Dendritic cell treated with granulocyte-macrophage colony-stimulating factor and Interleukin-4, amounts not matched to agents 40 ng/mL and 50 ng/mL, for 4 days (primary cell): ENCODE results near the gene ZBTB8A.
"Not testable (repeated sequence)": the region's sequence is repeated elsewhere in the genome, so short reads cannot be mapped to it uniquely, and the experiment has no call there.

Source experiments
- H3K27ac Mint-ChIP-seq: one replicate; pipeline ENCODE4 v1.8.0; 2022; ENCODE audit warnings: mild to moderate bottlenecking, mixed read lengths
- H3K27me3 Mint-ChIP-seq: one replicate; pipeline ENCODE4 v1.8.0; 2022; ENCODE audit warnings: mild to moderate bottlenecking, mixed read lengths
- H3K36me3 Mint-ChIP-seq: one replicate; pipeline ENCODE4 v1.8.0; 2022; ENCODE audit warnings: low read depth, mixed read lengths
- H3K4me1 Mint-ChIP-seq: one replicate; pipeline ENCODE4 v1.8.0; 2022; ENCODE audit warnings: low read depth, mixed read lengths
- H3K4me3 Mint-ChIP-seq: one replicate; pipeline ENCODE4 v1.8.0; 2022; ENCODE audit warnings: mild to moderate bottlenecking, moderate library complexity, mixed read lengths
- H3K9me3 Mint-ChIP-seq: one replicate; pipeline ENCODE4 v1.8.0; 2022; ENCODE audit warnings: mixed read lengths
- intact Hi-C: fragments of 100-400 bp; cut with micrococcal nuclease; formaldehyde crosslinking; loops from one replicate; pipeline ENCODE4 v1.15.0; 2022

ZBTB8A gene

DNA sequence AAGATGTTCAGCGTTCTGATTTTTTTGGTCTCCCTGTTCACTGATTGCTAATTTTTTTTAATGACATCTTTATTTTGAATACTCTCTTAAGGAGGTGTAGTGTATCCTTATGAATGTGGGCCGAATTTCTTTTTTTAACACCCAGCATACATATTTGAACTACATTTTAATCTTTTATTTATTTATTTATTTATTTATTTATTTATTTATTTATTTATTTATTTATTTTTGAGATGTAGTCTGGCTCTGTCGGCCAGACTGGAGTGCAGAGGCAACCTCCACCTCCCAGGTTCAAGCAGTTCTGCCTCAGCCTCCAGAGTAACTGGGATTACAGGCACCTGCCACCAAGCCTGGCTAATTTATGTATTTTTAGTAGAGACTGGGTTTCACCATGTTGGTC lies 15.1 kb downstream of the ZBTB8A start:
- Mint-ChIP-seq H3K9me3 (no peaks in the 10 kb centered on the region), H3K36me3 (no peaks in the 10 kb centered on the region), H3K4me3 (no peak overlapping the region), H3K27ac (no peak overlapping the region), H3K27me3 (no peaks in the 10 kb centered on the region), H3K4me1 (no peaks in the 10 kb centered on the region)
- intact Hi-C loops: no loop called here

DNA sequence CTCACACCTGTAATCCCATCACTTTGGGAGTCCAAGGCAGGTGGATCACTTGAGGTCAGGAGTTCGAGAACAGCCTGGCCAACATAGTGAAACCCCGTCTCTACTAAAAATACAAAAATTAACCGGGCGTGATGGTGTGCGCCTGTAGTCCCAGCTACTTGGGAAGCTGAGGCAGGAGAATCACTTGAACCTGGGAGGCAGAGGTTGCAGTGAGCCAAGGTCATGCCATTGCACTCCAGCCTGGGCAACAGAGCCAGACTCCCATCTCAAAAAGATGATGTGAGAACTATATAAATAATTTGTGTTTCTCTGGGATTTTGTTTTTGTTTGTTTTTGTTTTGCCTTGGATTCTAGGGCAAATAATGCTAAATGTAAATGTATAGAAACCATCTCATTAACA lies 17.8 kb downstream of the ZBTB8A start:
- H3K27me3 Mint-ChIP-seq, H3K4me1 Mint-ChIP-seq, H3K27ac Mint-ChIP-seq, intact Hi-C loops, H3K9me3 Mint-ChIP-seq, H3K4me3 Mint-ChIP-seq, H3K36me3 Mint-ChIP-seq: not testable (repeated sequence)

DNA sequence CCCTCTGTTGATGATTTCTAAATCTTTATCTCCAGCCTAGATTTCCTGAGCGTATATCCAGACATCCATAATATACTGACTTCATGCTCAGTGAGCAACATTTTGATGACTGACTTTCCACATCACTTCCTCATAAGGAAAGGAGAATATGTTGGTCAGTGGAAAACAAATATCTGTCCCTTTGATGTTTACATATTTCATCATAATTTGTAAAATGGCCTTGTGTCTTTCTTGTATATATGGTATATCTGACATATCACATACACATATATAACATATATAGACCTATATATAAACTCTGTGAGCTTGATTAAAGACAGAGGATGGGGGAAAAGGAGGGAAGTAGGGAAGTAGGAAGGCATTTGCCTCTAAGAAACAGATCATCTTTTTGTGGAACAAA lies 18.6 kb downstream of the ZBTB8A start:
- no peaks in the 10 kb centered on the region for H3K4me1 Mint-ChIP-seq
- no peaks in the 10 kb centered on the region for H3K9me3 Mint-ChIP-seq
- H3K27me3 Mint-ChIP-seq: no peaks in the 10 kb centered on the region
- no peak overlapping the region for H3K27ac Mint-ChIP-seq
- intact Hi-C loops: no loop called here
- no peak overlapping the region for H3K4me3 Mint-ChIP-seq
- H3K36me3 Mint-ChIP-seq: no peaks in the 10 kb centered on the region

DNA sequence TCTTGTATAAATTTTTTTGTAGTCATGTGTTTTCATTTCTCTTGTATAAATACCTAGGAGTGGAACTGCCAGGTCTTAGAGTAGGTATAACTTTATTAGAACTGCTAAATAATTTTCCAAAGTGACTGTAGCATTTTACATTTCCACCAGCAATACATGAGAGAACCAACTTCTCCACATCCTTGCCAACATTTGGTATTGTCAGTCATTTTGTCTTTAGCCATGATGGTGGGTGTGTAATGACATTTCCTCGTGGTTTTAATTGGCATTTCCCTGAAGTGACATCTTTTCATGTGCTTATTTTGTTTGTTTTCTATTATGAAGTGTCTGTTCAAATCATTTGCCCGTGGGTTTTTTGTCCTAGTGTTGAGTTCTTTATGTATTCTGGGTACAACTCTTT lies 29.7 kb downstream of the ZBTB8A start:
- H3K27ac Mint-ChIP-seq: no peak overlapping the region
- intact Hi-C loops: no loop called here
- H3K4me1 Mint-ChIP-seq: no peaks in the 10 kb centered on the region
- no peak overlapping the region for H3K4me3 Mint-ChIP-seq
- no peaks in the 10 kb centered on the region for H3K27me3 Mint-ChIP-seq
- no peaks in the 10 kb centered on the region for H3K36me3 Mint-ChIP-seq
- no peaks in the 10 kb centered on the region for H3K9me3 Mint-ChIP-seq

DNA sequence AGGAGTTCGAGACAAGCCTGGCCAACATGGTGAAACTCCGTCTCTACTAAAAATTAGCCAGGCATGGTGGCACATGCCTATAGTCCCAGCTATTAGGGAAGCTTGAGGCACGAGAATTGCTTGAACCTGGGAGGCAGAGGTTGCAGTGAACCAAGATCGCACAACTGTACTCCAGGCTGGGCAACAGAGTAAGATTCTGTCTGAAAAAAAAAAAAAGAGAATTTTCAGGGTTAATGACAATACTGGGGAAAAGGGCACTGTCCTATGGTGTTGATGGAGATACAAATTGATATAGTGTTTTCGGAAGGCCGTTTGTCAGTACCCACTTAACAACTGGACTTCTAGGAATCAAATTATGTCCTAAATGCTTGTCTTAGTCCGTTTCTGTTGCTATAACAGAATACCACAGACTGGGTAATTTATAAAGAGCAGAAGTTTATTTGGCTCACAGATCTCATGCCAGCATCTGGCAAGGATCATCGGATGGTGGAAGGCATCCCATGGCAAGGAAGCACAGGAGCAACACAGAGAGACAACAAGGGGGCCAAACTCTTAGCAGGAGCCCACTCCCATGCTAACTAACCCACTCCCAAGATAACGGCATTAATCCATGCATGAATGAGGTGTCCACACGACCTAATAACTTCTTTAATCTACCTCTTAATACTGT lies 41.3 kb downstream of the ZBTB8A start:
- Mint-ChIP-seq H3K4me3 (no peak overlapping the region), H3K4me1 (peaks cover 6% of the 10 kb centered on the region), H3K27me3 (no peaks in the 10 kb centered on the region), H3K36me3 (no peaks in the 10 kb centered on the region), H3K9me3 (no peaks in the 10 kb centered on the region), H3K27ac (no peak overlapping the region)
- intact Hi-C loops: no loop called here

DNA sequence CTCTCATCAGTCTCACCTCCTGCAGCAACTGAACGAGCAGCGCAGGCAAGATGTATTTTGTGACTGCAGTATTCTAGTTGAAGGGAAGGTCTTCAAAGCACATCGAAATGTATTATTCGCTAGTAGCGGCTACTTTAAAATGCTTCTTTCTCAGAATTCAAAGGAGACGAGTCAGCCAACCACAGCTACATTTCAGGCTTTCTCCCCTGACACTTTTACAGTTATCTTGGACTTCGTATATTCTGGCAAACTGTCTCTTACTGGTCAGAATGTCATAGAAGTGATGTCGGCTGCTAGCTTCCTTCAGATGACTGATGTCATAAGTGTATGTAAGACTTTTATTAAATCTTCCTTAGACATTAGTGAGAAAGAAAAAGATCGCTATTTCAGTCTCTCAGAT lies 53.7 kb downstream of the ZBTB8A start:
- no peak overlapping the region for H3K4me3 Mint-ChIP-seq
- H3K36me3 Mint-ChIP-seq: no peaks in the 10 kb centered on the region
- H3K9me3 Mint-ChIP-seq: no peaks in the 10 kb centered on the region
- no peaks in the 10 kb centered on the region for H3K27me3 Mint-ChIP-seq
- no peak overlapping the region for H3K27ac Mint-ChIP-seq
- H3K4me1 Mint-ChIP-seq: peaks cover 5% of the 10 kb centered on the region
- intact Hi-C loops: no loop called here

DNA sequence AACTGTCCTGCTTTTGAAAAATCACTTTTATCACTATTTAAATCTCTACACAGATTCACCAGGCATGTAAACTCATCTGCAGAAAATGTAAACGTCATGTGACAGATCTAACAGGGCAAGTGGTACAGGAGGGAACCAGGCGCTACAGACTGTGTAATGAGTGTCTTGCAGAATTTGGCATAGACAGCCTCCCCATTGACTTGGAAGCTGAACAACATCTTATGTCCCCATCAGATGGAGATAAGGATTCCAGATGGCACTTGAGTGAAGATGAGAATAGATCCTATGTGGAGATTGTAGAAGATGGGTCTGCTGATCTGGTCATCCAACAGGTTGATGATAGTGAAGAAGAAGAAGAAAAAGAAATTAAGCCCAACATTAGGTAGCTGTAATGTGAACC lies 60.8 kb downstream of the ZBTB8A start:
- no peaks in the 10 kb centered on the region for H3K4me1 Mint-ChIP-seq

DNA sequence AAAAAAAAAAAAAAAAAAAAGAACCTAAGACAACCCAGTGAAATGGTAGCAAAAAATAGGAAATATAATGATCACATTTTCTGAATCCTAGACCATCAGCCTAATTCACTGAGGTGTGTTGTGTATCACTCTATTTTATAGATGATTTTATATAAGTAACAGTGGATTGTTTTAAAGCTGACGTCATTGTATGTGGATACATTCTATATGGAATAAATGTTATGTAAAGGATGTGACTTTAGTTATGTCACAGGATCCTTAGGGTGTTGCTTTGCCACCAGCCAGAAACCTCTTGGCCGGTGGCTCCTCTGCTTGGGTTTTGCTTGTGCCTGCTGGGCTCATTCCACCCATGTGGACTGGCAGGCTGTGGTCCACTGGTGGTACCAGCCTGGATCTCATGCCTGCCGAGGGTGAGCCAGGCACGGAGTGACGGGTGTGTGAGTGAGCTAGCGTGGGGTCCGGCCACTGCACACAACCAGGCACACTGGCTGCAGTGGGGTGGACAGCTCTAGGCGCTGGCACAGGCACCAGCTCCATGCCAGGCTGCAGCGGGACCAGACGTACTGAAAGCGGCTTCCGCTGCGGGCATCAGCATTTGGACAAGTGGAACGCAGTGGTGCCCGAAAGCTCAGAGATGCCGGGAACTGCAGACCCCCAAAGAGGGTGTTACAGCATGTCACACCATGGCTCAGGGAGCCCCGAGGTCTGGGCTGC lies 66.6 kb downstream of the ZBTB8A start:
- Mint-ChIP-seq H3K27ac (no peak overlapping the region), H3K4me3 (no peak overlapping the region), H3K36me3 (no peaks in the 10 kb centered on the region), H3K4me1 (peaks cover 6% of the 10 kb centered on the region), H3K27me3 (no peaks in the 10 kb centered on the region), H3K9me3 (no peaks in the 10 kb centered on the region)
- intact Hi-C loops: no loop called here

More for the DNA sequence above, 60.8 kb downstream of the ZBTB8A start:
- Mint-ChIP-seq H3K27ac (no peak overlapping the region), H3K27me3 (no peaks in the 10 kb centered on the region), H3K4me3 (no peak overlapping the region), H3K9me3 (no peaks in the 10 kb centered on the region), H3K36me3 (no peaks in the 10 kb centered on the region)
- intact Hi-C loops: no loop called here

DNA sequence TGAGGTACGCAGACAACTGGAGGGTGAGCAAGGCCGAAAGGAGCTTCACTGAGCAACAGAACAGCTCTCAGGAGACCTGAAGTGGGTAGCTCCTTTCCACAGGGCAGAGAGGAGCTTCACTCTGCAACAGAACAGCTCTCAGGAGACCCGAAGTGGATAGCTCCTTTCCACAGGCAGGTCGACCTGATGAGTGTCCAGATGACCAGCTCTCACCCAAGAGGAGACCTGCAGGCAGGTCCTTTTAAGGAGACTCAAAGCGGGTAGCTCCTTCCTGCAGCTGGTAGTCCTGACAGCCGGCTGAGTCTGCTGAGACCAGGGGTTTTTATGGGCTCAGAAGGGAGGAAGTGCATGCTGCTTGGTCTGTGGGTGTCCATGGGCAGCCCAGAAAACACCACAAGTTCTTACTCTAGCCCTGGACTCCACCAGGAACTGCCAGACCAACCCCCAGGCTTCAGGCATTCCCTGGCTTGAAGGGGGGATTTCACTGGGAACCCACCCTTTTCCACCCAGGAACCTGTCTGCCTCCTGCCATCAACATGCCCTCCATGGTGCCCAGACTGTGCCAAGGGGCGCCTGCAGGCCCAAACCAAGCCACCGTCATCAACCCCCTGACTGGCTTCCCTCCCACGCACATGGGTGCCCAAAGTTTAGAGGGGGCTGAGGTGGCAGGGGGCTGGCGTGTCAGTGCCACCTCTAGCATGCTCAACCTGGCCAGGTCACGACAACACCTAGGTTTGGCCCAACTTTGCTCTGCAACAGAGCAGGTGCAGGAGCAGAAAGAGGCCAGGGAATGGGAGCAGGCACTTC lies 67.5 kb downstream of the ZBTB8A start:
- intact Hi-C loops: no loop called here
- H3K9me3 Mint-ChIP-seq: no peaks in the 10 kb centered on the region
- no peak overlapping the region for H3K27ac Mint-ChIP-seq
- H3K36me3 Mint-ChIP-seq: no peaks in the 10 kb centered on the region
- no peak overlapping the region for H3K4me3 Mint-ChIP-seq
- H3K27me3 Mint-ChIP-seq: no peaks in the 10 kb centered on the region
- peaks cover 6% of the 10 kb centered on the region for H3K4me1 Mint-ChIP-seq

DNA sequence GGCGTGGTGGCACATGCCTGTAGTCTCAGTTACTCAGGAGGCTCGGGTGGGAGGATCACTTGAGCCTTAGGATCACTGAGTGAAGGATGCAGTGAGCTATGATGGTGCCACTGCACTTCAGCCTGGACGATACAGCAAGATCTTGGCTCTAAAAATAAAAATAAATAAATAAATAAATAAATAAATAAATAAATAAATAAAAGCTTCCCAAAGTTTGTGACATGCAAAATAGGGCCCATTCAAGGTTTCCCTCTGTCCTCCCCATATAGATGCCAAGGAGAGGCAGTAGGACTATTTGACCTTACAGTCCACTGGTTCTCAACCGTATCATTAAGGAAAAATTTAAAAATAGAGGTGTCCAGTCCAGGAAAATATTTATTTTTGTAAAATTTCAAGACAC lies 70.0 kb downstream of the ZBTB8A start:
- Mint-ChIP-seq H3K27ac (no peak overlapping the region), H3K27me3 (peaks cover 2% of the 10 kb centered on the region), H3K9me3 (no peaks in the 10 kb centered on the region), H3K36me3 (no peaks in the 10 kb centered on the region), H3K4me3 (no peak overlapping the region), H3K4me1 (peaks cover 24% of the 10 kb centered on the region)
- intact Hi-C loops: no loop called here

DNA sequence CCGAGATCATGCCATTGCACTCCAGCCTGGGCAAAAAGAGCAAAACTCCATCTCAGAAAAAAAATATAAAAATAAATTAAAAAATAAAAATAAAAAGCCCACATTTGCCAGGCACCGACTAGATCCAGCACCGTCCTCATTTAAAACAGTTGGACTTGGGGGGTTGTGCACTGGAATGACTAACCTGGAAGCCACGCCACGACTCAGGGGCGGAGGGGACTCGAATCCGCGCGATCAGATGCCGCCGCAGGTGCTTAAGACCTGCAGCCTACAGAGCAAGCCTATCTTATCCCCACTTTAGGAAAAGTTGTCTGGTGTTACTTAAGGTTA lies 72.6 kb downstream of the ZBTB8A start:
- H3K27ac Mint-ChIP-seq: peak overlapping the region; percentile 81
- no peaks in the 10 kb centered on the region for H3K9me3 Mint-ChIP-seq
- H3K4me1 Mint-ChIP-seq: peaks cover 21% of the 10 kb centered on the region
- no peaks in the 10 kb centered on the region for H3K36me3 Mint-ChIP-seq
- intact Hi-C loops: loop anchor here (1.0 kb wide), 1 partner anchor 38 kb away; the partner anchor contains the start of gene ZBTB8OS
- peaks cover 2% of the 10 kb centered on the region for H3K27me3 Mint-ChIP-seq
- H3K4me3 Mint-ChIP-seq: peak overlapping the region; percentile 77

DNA sequence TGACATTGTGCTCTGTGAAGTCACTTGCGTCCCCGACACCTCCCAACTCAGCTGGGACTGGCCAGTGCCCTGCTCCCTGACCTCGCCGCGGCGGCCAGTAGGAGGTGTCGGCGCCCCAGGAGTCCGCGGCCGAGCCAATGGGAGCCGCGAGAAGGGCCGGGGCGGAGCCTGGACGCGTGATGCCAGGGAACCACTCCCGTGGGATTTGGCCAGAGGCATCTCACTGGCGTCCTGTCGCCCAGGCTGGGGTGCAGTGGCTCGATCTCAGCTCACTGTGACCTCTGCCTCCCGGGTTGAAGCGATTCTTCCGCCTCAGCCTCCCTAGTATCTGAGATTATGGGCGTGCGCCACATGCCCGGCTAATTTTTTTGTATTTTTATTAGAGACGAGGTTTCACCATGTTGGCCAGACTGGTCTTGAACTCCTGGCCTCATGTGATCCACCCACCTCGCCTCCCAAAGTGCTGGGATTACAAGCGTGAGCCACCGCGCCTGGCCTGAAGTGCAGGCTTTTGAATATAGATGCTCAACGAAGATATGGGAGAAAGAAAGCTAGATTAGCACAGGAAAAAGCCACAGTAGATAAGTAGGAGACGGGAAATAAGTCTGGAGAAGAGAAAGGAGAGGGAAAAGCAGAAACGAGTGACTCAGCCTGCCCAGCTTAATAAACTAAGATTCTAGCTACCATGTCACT lies 73.1 kb downstream of the ZBTB8A start:
- Mint-ChIP-seq H3K9me3 (no peaks in the 10 kb centered on the region), H3K27me3 (peaks cover 2% of the 10 kb centered on the region), H3K27ac (peak overlapping the region; percentile 81), H3K4me3 (peak overlapping the region; percentile 77), H3K4me1 (peaks cover 17% of the 10 kb centered on the region), H3K36me3 (no peaks in the 10 kb centered on the region)
- intact Hi-C loops: loop anchor here (1.0 kb wide), 1 partner anchor 38 kb away; the partner anchor contains the start of gene ZBTB8OS

DNA sequence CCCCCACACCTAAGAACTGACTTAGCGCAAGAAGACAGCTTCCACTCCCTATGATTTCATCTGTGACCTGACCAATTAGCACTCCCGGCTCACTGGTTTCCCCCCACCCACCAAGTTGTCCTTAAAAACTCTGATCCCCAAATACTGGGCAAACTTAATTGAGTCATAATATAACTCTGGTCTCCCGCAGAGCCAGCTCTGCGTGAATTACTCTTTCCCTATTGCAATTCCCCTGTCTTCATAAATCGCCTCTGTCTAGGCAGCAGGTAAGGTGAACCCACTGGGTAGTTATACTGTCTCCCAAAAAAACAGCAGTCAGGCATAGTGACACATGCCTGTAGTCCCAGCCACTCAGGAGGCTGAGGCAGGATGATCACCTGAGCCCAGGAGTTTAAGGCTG lies 74.2 kb downstream of the ZBTB8A start:
- intact Hi-C loops: no loop called here
- no peaks in the 10 kb centered on the region for H3K9me3 Mint-ChIP-seq
- H3K27ac Mint-ChIP-seq: no peak overlapping the region
- H3K36me3 Mint-ChIP-seq: peaks cover 5% of the 10 kb centered on the region
- no peak overlapping the region for H3K4me3 Mint-ChIP-seq
- peaks cover 17% of the 10 kb centered on the region for H3K4me1 Mint-ChIP-seq
- H3K27me3 Mint-ChIP-seq: peaks cover 2% of the 10 kb centered on the region
